HG03558 (cell line): ENCODE measurements around the gene TMEM232.

ENCODE experiments used
- ATAC-seq: cut with Tn5 transposase; IDR thresholded peaks from one replicate; pipeline ENCODE4 v1.9.1; 2021; ENCODE audit warnings: moderate number of reproducible peaks; ENCODE audit not compliant: unreplicated experiment; ENCODE audit errors: extremely low read depth

TMEM232 gene

GRCh38 chr5:110634475-110634874 is 92.0 kb downstream of the TMEM232 start:
- ATAC-seq = no peak

GRCh38 chr5:110631236-110631635 is 95.2 kb downstream of the TMEM232 start:
- ATAC-seq = no peak

- ATAC-seq = no peak
These were observed 96.1 kb downstream of the TMEM232 start for GRCh38 chr5:110630350-110630749.

- no peak for ATAC-seq
These were observed 101.0 kb downstream of the TMEM232 start for GRCh38 chr5:110625376-110625999.

- no peak for ATAC-seq
These were observed 102.6 kb downstream of the TMEM232 start for GRCh38 chr5:110623874-110624273.

- no peak for ATAC-seq
These were observed 107.5 kb downstream of the TMEM232 start for GRCh38 chr5:110618941-110619340.

GRCh38 chr5:110616009-110616408 is 110.5 kb downstream of the TMEM232 start:
- no peak for ATAC-seq

- ATAC-seq = no peak
These were observed 113.7 kb downstream of the TMEM232 start for GRCh38 chr5:110612794-110613247.

- ATAC-seq = no peak
These were observed 114.7 kb downstream of the TMEM232 start for GRCh38 chr5:110611817-110612216.

- ATAC-seq = no peak
These were observed 131.6 kb downstream of the TMEM232 start for GRCh38 chr5:110594866-110595265.

- peak; percentile 62 for ATAC-seq
These were observed 136.3 kb downstream of the TMEM232 start for GRCh38 chr5:110590187-110590586.

GRCh38 chr5:110588286-110588980 is 138.0 kb downstream of the TMEM232 start:
- ATAC-seq = no peak

- ATAC-seq = no peak
These were observed 145.8 kb downstream of the TMEM232 start for GRCh38 chr5:110580625-110581024.

- no peak for ATAC-seq
These were observed 153.7 kb downstream of the TMEM232 start for GRCh38 chr5:110572729-110573128.

GRCh38 chr5:110562191-110562590 is 164.3 kb downstream of the TMEM232 start:
- no peak for ATAC-seq

- no peak for ATAC-seq
These were observed 165.0 kb downstream of the TMEM232 start for GRCh38 chr5:110561510-110561909.

GRCh38 chr5:110549301-110549700 is 177.2 kb downstream of the TMEM232 start:
- ATAC-seq = no peak

GRCh38 chr5:110548171-110548570 is 178.3 kb downstream of the TMEM232 start:
- ATAC-seq = no peak

GRCh38 chr5:110547495-110547894 is 179.0 kb downstream of the TMEM232 start:
- ATAC-seq = no peak

- no peak for ATAC-seq
These were observed 180.8 kb downstream of the TMEM232 start for GRCh38 chr5:110545716-110546115.

GRCh38 chr5:110544603-110545002 is 181.9 kb downstream of the TMEM232 start:
- ATAC-seq = no peak

GRCh38 chr5:110542949-110543348 is 183.5 kb downstream of the TMEM232 start:
- ATAC-seq = no peak
